ENCODE data around the gene MAP3K10. TPM values are rescaled to one million over a fixed set of nuclear protein-coding genes. Genes with fewer than 3 reads are reported as not detected.
"Not testable (repeated sequence)": the region's sequence is repeated elsewhere in the genome, so short reads cannot be mapped to it uniquely, and the experiment has no call there.

The MAP3K10 gene
- 5.0 and 8.0 TPM in 2 replicates for total RNA-seq (ENCODE audit: low replicate concordance)

DNA sequence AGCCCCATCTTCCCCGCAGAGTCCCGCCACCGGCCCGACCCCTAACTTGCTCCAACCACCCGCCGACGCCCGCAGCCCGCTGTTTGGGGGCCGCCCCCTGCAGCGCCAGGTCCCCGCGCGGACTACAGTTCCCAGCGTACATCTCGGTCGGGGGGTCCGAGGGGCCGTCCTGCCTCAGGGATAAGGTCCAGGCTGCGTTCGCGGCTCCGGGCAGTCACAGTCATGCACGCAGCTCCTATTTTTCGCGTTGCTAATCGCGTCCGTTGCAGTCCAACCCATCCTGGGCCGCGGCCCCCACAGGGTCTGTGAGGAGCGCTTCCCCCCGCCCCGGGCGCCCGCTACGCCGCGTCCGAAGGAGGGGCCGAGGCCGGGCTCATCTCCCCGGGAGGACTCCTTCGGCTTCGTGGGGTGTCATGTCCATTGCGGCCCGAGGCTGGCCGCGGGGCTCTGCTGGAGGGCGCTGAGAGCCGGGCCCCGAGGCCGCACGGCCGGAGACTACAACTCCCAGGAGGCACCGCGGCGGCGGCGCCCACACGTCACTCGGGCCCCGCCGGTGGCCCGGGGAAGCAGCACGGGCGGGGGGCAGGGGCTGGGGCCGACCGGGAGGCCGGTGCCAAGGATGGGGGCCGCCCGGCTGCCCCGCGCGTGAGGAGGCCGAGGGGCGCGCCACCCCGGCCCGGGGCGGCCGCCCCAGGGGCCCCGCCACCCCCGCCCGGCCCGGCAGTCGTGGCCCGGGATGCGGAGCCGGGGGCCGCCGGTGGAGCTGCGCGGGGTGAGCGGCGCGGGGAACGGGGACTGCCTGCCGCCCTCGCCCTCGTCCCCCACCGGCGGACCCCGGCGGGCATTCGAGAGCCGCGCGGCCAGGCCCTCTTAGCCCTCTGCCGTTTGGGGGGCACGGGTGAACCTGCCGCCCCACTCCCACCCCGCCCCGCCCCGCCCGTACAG lies at the start of gene MAP3K10:
Gene MAP3K10 (plus strand): TSS at position 536 of the 945 bp plus-strand sequence. CDS start 606 bp downstream, outside the sequence.
- H3K4me3 ChIP-seq (ENCODE audit: low read depth, low read length): peak within 1 kb of the TSS; percentile 82
- TF ChIP-seq, protein P1, sequence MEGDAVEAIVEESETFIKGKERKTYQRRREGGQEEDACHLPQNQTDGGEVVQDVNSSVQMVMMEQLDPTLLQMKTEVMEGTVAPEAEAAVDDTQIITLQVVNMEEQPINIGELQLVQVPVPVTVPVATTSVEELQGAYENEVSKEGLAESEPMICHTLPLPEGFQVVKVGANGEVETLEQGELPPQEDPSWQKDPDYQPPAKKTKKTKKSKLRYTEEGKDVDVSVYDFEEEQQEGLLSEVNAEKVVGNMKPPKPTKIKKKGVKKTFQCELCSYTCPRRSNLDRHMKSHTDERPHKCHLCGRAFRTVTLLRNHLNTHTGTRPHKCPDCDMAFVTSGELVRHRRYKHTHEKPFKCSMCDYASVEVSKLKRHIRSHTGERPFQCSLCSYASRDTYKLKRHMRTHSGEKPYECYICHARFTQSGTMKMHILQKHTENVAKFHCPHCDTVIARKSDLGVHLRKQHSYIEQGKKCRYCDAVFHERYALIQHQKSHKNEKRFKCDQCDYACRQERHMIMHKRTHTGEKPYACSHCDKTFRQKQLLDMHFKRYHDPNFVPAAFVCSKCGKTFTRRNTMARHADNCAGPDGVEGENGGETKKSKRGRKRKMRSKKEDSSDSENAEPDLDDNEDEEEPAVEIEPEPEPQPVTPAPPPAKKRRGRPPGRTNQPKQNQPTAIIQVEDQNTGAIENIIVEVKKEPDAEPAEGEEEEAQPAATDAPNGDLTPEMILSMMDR (IDR thresholded peaks at IDR 0.05; ENCODE audit: insufficient read depth, low read length): no peak
- DNase-seq (ENCODE audit: low read depth): peak; percentile 61

DNA sequence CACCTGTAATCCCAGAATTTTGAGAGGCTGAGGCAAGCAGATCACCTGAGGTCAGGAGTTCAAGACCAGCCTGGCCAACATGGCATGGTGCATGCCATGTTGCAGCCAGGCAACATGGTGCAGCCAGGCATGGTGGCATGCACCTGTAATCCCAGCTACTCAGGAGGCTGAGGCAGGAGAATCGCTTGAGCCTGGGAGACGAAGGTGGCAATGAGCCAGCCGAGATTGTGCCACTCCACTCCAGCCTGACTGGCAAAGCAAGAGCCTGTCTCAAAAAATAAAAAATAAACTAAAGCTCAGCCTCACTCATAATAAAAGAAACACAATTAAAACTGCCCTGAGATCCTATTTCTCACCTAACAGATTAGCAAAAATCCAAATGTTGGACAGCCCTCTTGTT lies 49.7 kb upstream of the MAP3K10 start:
- TF ChIP-seq, protein P1 (IDR thresholded peaks at IDR 0.05; ENCODE audit: insufficient read depth, low read length): no peak
- DNase-seq (ENCODE audit: low read depth): peak; percentile 16
- no peak overlapping the region for H3K4me3 ChIP-seq (ENCODE audit: low read depth, low read length)

DNA sequence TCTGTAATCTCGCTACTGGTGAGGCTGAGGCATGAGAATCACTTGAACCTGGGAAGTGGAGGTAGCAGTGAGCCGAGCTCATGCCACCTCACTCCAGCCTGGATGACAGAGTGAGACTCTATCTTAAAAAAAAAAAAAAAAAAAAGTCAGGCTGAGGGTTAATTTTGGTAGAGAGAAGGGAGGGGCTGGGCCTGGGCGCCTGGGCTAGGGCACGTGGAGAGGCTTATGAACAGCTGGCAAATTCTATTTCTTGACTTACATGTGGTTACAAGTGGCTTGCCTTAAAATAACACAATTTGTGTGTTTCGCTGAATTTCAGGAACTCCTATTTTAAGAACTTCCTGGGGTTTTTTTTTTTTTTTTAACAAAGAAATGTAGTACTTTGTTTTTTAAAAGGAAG lies 47.6 kb upstream of the MAP3K10 start:
- TF ChIP-seq, protein P1 (IDR thresholded peaks at IDR 0.05; ENCODE audit: insufficient read depth, low read length): no peak

DNA sequence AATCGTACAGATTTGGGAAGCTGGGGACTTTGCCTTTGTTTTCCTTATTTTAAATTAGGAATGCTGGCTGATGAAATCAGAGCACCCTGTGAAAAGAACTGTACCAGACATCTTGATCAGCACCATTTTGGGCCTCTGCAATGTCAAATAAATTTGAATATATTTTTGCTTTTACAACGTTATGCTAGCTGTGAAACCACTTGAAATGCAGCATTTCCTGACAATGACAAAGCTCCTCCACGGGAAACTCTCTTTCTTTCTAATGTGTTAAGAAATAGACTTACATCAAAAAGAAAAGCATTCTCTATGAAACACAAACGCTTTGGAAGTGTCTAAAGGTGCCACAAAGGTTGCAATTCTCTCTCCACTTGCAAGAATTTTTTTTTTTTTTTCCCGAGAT lies 47.1 kb upstream of the MAP3K10 start:
- peak; percentile 22 for DNase-seq (ENCODE audit: low read depth)
- TF ChIP-seq, protein P1 (IDR thresholded peaks at IDR 0.05; ENCODE audit: insufficient read depth, low read length): no peak
- no peak overlapping the region for H3K4me3 ChIP-seq (ENCODE audit: low read depth, low read length)

More for the DNA sequence above, 47.6 kb upstream of the MAP3K10 start:
- DNase-seq (ENCODE audit: low read depth): peak; percentile 40
- H3K4me3 ChIP-seq (ENCODE audit: low read depth, low read length): no peak overlapping the region

DNA sequence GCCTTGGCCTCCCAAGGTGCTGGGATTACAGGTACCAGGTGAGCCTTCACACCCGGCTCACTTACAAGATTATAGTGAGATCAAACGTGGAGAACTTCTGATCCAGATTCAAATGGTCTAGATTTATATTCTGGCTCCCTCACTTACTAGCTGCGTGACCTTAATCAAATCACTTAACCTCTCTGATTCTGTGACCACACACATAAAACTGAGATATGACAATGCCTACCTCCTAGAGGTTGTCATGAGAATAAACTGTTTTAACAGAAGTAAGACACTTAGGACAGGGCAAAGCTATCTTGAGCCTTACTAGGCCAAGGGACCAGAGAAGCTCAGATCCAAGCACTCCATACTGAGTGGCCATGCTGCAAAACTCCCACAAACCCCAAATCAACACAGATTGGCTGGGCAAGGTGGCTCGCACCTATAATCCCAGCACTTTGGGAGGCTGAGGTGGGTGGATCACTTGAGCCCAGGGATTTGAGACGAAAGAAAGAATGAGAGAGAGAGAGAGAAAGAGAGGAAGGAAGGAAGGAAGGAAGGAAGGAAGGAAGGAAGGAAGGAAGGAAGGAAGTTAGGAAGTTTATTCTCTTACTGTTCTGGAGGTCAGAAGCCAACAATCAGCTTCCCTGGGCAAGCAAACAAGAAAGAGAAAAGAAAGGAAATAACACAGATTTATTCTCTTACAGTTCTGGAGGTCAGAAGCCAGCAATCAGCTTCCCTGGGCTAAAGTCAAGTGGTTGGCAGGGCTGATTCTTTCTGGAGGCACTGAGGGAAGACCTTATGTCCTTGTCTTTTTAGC lies 46.1 kb upstream of the MAP3K10 start:
- DNase-seq (ENCODE audit: low read depth): no peak
- TF ChIP-seq, protein P1 (IDR thresholded peaks at IDR 0.05; ENCODE audit: insufficient read depth, low read length): no peak
- no peak overlapping the region for H3K4me3 ChIP-seq (ENCODE audit: low read depth, low read length)

DNA sequence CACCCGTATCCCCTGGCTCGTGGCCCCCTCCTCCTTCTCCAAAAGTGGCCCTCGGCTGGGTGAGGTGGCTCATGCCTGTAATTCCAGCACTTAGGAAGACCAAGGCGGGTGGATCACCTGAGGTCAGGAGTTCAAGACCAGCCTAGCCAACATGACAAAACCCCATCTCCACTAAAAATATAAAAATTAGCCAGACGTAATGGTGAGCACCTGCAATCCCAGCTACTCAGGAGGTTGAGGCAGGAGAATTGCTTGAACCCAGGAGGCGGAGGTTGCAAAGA lies 45.5 kb upstream of the MAP3K10 start:
- DNase-seq (ENCODE audit: low read depth): not testable (repeated sequence)

DNA sequence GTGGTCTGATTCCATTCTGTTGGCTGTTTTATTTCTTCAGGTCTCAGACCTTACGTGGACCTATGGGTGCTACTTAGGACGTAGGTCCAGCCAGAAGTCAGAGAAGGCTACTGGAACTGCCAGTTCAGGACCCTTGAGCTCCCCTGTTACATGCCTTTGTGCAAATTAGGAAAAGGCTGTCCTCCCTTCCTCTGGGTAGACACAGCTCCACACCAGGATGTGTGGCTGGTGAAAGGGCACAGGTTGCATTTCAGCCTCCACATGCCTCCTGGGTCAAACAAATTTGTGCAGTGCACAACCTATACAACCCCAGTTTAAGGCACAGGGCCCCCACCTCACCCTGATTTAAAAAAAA lies 43.9 kb upstream of the MAP3K10 start:
- no peak overlapping the region for H3K4me3 ChIP-seq (ENCODE audit: low read depth, low read length)
- TF ChIP-seq, protein P1 (IDR thresholded peaks at IDR 0.05; ENCODE audit: insufficient read depth, low read length): no peak
- DNase-seq (ENCODE audit: low read depth): no peak

More for the DNA sequence above, 45.5 kb upstream of the MAP3K10 start:
- not testable (repeated sequence) for H3K4me3 ChIP-seq (ENCODE audit: low read depth, low read length)
